ENCODE measurements around the gene TK1.

- TF ChIP-seq CTCF (conservative IDR thresholded peaks at IDR 0.05; ENCODE audit: low read depth, low read length), result no peak
- no peak for TF ChIP-seq EZH2 (IDR thresholded peaks at IDR 0.05; ENCODE audit: low read length, unreplicated experiment)
- TF ChIP-seq EZH2phosphoT487 (IDR thresholded peaks at IDR 0.05; ENCODE audit: borderline replicate concordance, low read length), result no peak
Observed at GRCh38 chr17:78148286-78149016, 38.4 kb downstream of the TK1 start.

Data from PC-3 (cell line).